IMR-90 (cell line): ENCODE data around the gene TAS2R19. TPM values are rescaled to one million over a fixed set of nuclear protein-coding genes. Genes with fewer than 3 reads are reported as not detected.

ENCODE experiments used
- ATAC-seq: fragments of 200-7000 bp; cut with Tn5 transposase; 2 replicates; pipeline ENCODE4 v1.9.1; 2020; ENCODE audit warnings: low read depth, mild to moderate bottlenecking, moderate library complexity
- BruUV-seq: library from RNA; stranded (reverse); fragments of 400-500 nt; replicated peaks from 2 replicates; lab custom pipeline; 2021; lab: Mats Ljungman, UMichigan
- CTCF ChIA-PET: fragments of 300-600 bp; formaldehyde crosslinking; extraction: SDS; loops from one replicate; lab custom pipeline; 2021; ENCODE audit warnings: antibody characterized with exemption; lab: Yijun Ruan, JAX
- POLR2A ChIA-PET: fragments of 300-600 bp; sonication (Branson Sonifier 250); formaldehyde crosslinking; loops from one replicate; lab custom pipeline; 2022; ENCODE audit warnings: antibody characterized with exemption; ENCODE audit not compliant: unreplicated experiment; lab: Charles Lee
- DNase-seq: peaks from one replicate; pipeline ENCODE4 v3.0.0; 2013
- H2AFZ ChIP-seq: replicated peaks from 2 replicates; pipeline ENCODE3; 2013; ENCODE audit warnings: low read length, mild to moderate bottlenecking; ENCODE audit not compliant: poor library complexity
- H2AK5ac ChIP-seq: 2 replicates; pipeline ENCODE4 v1.6.1; 2013; ENCODE audit warnings: low read depth, low read length, inconsistent platforms
- H2AK9ac ChIP-seq: replicated peaks from 2 replicates; pipeline ENCODE3; 2013; ENCODE audit warnings: mild to moderate bottlenecking, low read depth, low read length, moderate library complexity; ENCODE audit not compliant: poor library complexity
- H2BK120ac ChIP-seq: 2 replicates; pipeline ENCODE4 v1.6.1; 2013; ENCODE audit warnings: low read depth, low read length, inconsistent platforms
- H2BK15ac ChIP-seq: 3 replicates; pipeline ENCODE4 v1.6.1; 2013; ENCODE audit warnings: low read depth, low read length, inconsistent platforms
- H2BK20ac ChIP-seq: 2 replicates; pipeline ENCODE4 v1.6.1; 2013; ENCODE audit warnings: low read depth, mild to moderate bottlenecking, inconsistent platforms, low read length, moderate library complexity
- H2BK5ac ChIP-seq: 2 replicates; pipeline ENCODE4 v1.6.1; 2013; ENCODE audit warnings: mild to moderate bottlenecking, low read depth, low read length, inconsistent platforms; ENCODE audit not compliant: poor library complexity, severe bottlenecking
- H3K14ac ChIP-seq: replicated peaks from 2 replicates; pipeline ENCODE4 v1.6.1; 2013; ENCODE audit warnings: low read depth, low read length, inconsistent platforms
- H3K18ac ChIP-seq: 2 replicates; pipeline ENCODE4 v1.6.1; 2013; ENCODE audit warnings: low read depth, low read length, control low read depth
- H3K23ac ChIP-seq: 2 replicates; pipeline ENCODE4 v1.6.1; 2013; ENCODE audit warnings: low read depth, low read length, inconsistent platforms
- H3K27ac ChIP-seq: 2 replicates; pipeline ENCODE4 v1.5.1; 2013; ENCODE audit warnings: mild to moderate bottlenecking, control low read depth, low read length; ENCODE audit not compliant: insufficient read depth
- H3K27me3 ChIP-seq: 2 replicates; pipeline ENCODE4 v1.6.1; 2013; ENCODE audit warnings: low read length; ENCODE audit not compliant: control insufficient read depth, insufficient read depth
- H3K36me3 ChIP-seq: 2 replicates; pipeline ENCODE4 v1.6.1; 2013; ENCODE audit warnings: low read length, mixed read lengths; ENCODE audit not compliant: control insufficient read depth, insufficient read depth
- H3K4ac ChIP-seq: 2 replicates; pipeline ENCODE4 v1.6.1; 2013; ENCODE audit warnings: low read depth, low read length, inconsistent platforms
- H3K4me1 ChIP-seq: 2 replicates; pipeline ENCODE4 v1.6.1; 2013; ENCODE audit warnings: low read length, mixed read lengths; ENCODE audit not compliant: control insufficient read depth, insufficient read depth
- H3K4me2 ChIP-seq: 2 replicates; pipeline ENCODE4 v1.6.1; 2013; ENCODE audit warnings: low read depth, mild to moderate bottlenecking, control low read depth, low read length, moderate library complexity
- H3K4me3 ChIP-seq: 2 replicates; pipeline ENCODE4 v1.5.1; 2013; ENCODE audit warnings: low read depth, mild to moderate bottlenecking, control low read depth, low read length, moderate library complexity; ENCODE audit not compliant: insufficient read depth
- H3K56ac ChIP-seq: 2 replicates; pipeline ENCODE4 v1.6.1; 2013; ENCODE audit warnings: low read length, inconsistent platforms; ENCODE audit not compliant: insufficient read depth; ENCODE audit errors: extremely low read depth
- H3K79me1 ChIP-seq, 2 experiments: 2 replicates each; pipeline ENCODE4 v1.6.1; 2013; ENCODE audit warnings: low read length in 2 of 2, inconsistent platforms in 1 of 2, low read depth in 1 of 2
- H3K9ac ChIP-seq: 2 replicates; pipeline ENCODE4 v1.6.1; 2013; ENCODE audit warnings: low read depth, low read length, control low read depth
- H3K9me1 ChIP-seq: 2 replicates; pipeline ENCODE4 v1.6.1; 2013; ENCODE audit warnings: low read length, inconsistent platforms; ENCODE audit not compliant: insufficient read depth
- H3K9me3 ChIP-seq: 2 replicates; pipeline ENCODE4 v1.6.1; 2013; ENCODE audit warnings: low read length; ENCODE audit not compliant: control insufficient read depth, insufficient read depth
- H4K20me1 ChIP-seq: 2 replicates; pipeline ENCODE4 v1.6.1; 2013; ENCODE audit warnings: low read length, inconsistent platforms; ENCODE audit not compliant: insufficient read depth
- H4K5ac ChIP-seq: 2 replicates; pipeline ENCODE4 v1.6.1; 2013; ENCODE audit warnings: mild to moderate bottlenecking, low read depth, low read length, control low read depth
- H4K8ac ChIP-seq, 2 experiments: 2 replicates each; pipeline ENCODE4 v1.6.1; 2013; ENCODE audit warnings: low read depth in 2 of 2, low read length in 2 of 2, control low read depth in 1 of 2, inconsistent platforms in 1 of 2
- H4K91ac ChIP-seq: 2 replicates; pipeline ENCODE4 v1.6.1; 2013; ENCODE audit warnings: low read depth, low read length, inconsistent platforms; ENCODE audit not compliant: insufficient read depth
- BHLHE40 ChIP-seq: fragments of 150-350 bp; IDR thresholded peaks from 2 replicates; pipeline ENCODE4 v1.6.1; 2016; ENCODE audit warnings: mild to moderate bottlenecking, low read depth, low read length
- CEBPB ChIP-seq: IDR thresholded peaks from 2 replicates; pipeline ENCODE4 v1.6.1; 2012; ENCODE audit warnings: low read depth, low read length, improper control_type of control experiment
- CHD1 ChIP-seq: IDR thresholded peaks from 2 replicates; pipeline ENCODE4 v1.6.1; 2012; ENCODE audit warnings: low read depth, low read length, improper control_type of control experiment
- FOS ChIP-seq: fragments of 150-350 bp; IDR thresholded peaks from 2 replicates; pipeline ENCODE4 v1.6.1; 2016; ENCODE audit warnings: low read depth, low read length
- MAFK ChIP-seq: IDR thresholded peaks from 2 replicates; pipeline ENCODE4 v1.6.1; 2012; ENCODE audit warnings: low read depth, low read length, improper control_type of control experiment
- MAZ ChIP-seq: IDR thresholded peaks from 2 replicates; pipeline ENCODE4 v1.6.1; 2012; ENCODE audit warnings: low read depth, mild to moderate bottlenecking, low read length, improper control_type of control experiment, moderate library complexity, borderline replicate concordance
- MXI1 ChIP-seq: IDR thresholded peaks from 2 replicates; pipeline ENCODE4 v1.6.1; 2012; ENCODE audit warnings: low read depth, mild to moderate bottlenecking, low read length, moderate library complexity, borderline replicate concordance
- NFE2L2 ChIP-seq: fragments of 150-350 bp; IDR thresholded peaks from 2 replicates; pipeline ENCODE4 v1.6.1; 2016; ENCODE audit warnings: low read depth, mild to moderate bottlenecking, low read length
- POLR2A ChIP-seq: IDR thresholded peaks from 2 replicates; pipeline ENCODE4 v1.6.1; 2012; ENCODE audit warnings: mild to moderate bottlenecking, low read depth, low read length
- RAD21 ChIP-seq: IDR thresholded peaks from 2 replicates; pipeline ENCODE4 v1.6.1; 2012; ENCODE audit warnings: low read length, improper control_type of control experiment
- RCOR1 ChIP-seq: IDR thresholded peaks from 2 replicates; pipeline ENCODE4 v1.6.1; 2012; ENCODE audit warnings: mild to moderate bottlenecking, low read length, improper control_type of control experiment; ENCODE audit not compliant: insufficient replicate concordance
- RFX5 ChIP-seq: IDR thresholded peaks from 2 replicates; pipeline ENCODE4 v1.8.0; 2012; ENCODE audit warnings: low read depth, mild to moderate bottlenecking, low read length, moderate library complexity
- SMC3 ChIP-seq: fragments of 150-350 bp; IDR thresholded peaks from 2 replicates; pipeline ENCODE4 v1.6.1; 2016; ENCODE audit warnings: low read depth, mild to moderate bottlenecking, antibody characterized with exemption, low read length, moderate library complexity
- dilution Hi-C: fragments of 300-500 bp; cut with HindIII; formaldehyde crosslinking; loops from one replicate; pipeline ENCODE4 v1.14.3; 2018; ENCODE audit warnings: low sequenced_read_pairs; ENCODE audit not compliant: unreplicated experiment
- in situ Hi-C: fragments of 300-500 bp; cut with MboI; formaldehyde crosslinking; loops from 3 replicates; pipeline ENCODE4 v1.14.3; 2019; ENCODE audit warnings: low sequenced_read_pairs, inconsistent platforms, mixed read lengths
- intact Hi-C: fragments of 100-400 bp; cut with micrococcal nuclease; formaldehyde crosslinking; loops from 2 replicates; pipeline ENCODE4 v1.10.0; 2022
- polyA plus RNA-seq, 3 experiments: library from polyadenylated mRNA; depleted of rRNA; stranded (reverse); fragments of >200 nt; gene quantifications; 2 replicates each; pipeline ENCODE4 v1.2.3, GENCODE V29; 2012; ENCODE audit warnings: low replicate concordance in 1 of 3
- total RNA-seq: library from RNA; depleted of rRNA; stranded (reverse); fragments of >200 nt; gene quantifications from 2 replicates; pipeline ENCODE4 v1.2.3, GENCODE V29; 2012
- TF ChIP-seq, protein P1 (sequence below): fragments of 150-350 bp; IDR thresholded peaks from 2 replicates; pipeline ENCODE4 v1.6.1; 2016; ENCODE audit warnings: low read depth, mild to moderate bottlenecking, low read length, moderate library complexity, borderline replicate concordance
- TF ChIP-seq, protein P2 (sequence below): conservative IDR thresholded peaks from 2 replicates; pipeline ENCODE4 v1.5.1; 2012; ENCODE audit warnings: mild to moderate bottlenecking, low read depth, low read length, improper control_type of control experiment
- TF ChIP-seq, protein P3 (sequence below): fragments of 150-350 bp; IDR thresholded peaks from 2 replicates; pipeline ENCODE4 v1.6.1; 2017; ENCODE audit warnings: mild to moderate bottlenecking, antibody characterized with exemption, low read length, low read depth

The TAS2R19 gene
- total and polyA plus RNA-seq, 2 of the 4 experiments (the other 2 are of a cell fraction) = 0.24 to 5.0 TPM

DNA sequence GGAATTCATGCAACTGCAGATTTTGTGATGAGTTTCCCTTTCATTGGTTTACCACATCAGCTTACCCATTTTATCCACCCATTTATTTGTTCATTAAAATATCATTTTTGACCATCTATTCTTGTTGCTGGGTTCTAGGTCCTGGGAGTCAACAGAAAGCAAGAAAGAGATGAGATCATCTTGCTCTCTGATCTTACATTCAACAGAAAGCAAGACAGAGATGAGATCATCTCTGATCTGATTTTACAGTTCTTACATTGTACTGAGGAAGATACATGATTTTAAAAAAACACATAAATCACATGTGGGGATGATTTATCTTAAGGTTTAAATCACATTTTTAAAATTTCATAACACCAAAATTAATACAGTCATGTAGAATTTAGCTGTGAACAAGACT is 37.4 kb upstream of the TAS2R19 start:
- Histone ChIP-seq H2BK120ac (no peak overlapping the region), H3K56ac (no peak overlapping the region), H2AK9ac (no peak overlapping the region), H3K36me3 (no peaks in the 10 kb centered on the region; the same call in 1 of the 2 replicates), H2BK5ac (no peak overlapping the region), H4K5ac (no peak overlapping the region), H3K27ac (no peak overlapping the region), H2BK20ac (no peak overlapping the region), H2BK15ac (no peak overlapping the region), H3K27me3 (no peaks in the 10 kb centered on the region), H4K8ac (no peak overlapping the region), H2AFZ (no peak overlapping the region), H3K4ac (no peak overlapping the region), H2AK5ac (no peak overlapping the region), H3K14ac (no peak overlapping the region), H3K79me1 (peaks cover 14 to 41% of the 10 kb centered on the region in 2 experiments; a peak in 3 of 4 replicates), H3K4me1 (no peaks in the 10 kb centered on the region), H3K18ac (no peak overlapping the region), H3K9me1 (peaks cover 4% of the 10 kb centered on the region; the same call in 1 of the 2 replicates), H3K4me2 (no peak overlapping the region), H3K23ac (no peak overlapping the region), H4K20me1 (no peaks in the 10 kb centered on the region), H4K91ac (no peak overlapping the region), H3K9ac (no peak overlapping the region), H3K9me3 (no peaks in the 10 kb centered on the region), H3K4me3 (no peak overlapping the region)
- DNase-seq = peak; percentile 47
- ChIA-PET POLR2A (no interaction called here), CTCF (no interaction called here)
- BruUV-seq = no TSS peak
- dilution Hi-C loops = no loop called here
- TF ChIP-seq, protein P1, sequence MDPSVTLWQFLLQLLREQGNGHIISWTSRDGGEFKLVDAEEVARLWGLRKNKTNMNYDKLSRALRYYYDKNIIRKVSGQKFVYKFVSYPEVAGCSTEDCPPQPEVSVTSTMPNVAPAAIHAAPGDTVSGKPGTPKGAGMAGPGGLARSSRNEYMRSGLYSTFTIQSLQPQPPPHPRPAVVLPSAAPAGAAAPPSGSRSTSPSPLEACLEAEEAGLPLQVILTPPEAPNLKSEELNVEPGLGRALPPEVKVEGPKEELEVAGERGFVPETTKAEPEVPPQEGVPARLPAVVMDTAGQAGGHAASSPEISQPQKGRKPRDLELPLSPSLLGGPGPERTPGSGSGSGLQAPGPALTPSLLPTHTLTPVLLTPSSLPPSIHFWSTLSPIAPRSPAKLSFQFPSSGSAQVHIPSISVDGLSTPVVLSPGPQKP = no peak
- TF ChIP-seq CHD1 (no peak), RFX5 (no peak), FOS (no peak), RAD21 (no peak), POLR2A (no peak), MAZ (no peak), BHLHE40 (no peak), MAFK (no peak), CEBPB (no peak), MXI1 (no peak), NFE2L2 (no peak), RCOR1 (no peak), SMC3 (no peak)
- TF ChIP-seq, protein P2, sequence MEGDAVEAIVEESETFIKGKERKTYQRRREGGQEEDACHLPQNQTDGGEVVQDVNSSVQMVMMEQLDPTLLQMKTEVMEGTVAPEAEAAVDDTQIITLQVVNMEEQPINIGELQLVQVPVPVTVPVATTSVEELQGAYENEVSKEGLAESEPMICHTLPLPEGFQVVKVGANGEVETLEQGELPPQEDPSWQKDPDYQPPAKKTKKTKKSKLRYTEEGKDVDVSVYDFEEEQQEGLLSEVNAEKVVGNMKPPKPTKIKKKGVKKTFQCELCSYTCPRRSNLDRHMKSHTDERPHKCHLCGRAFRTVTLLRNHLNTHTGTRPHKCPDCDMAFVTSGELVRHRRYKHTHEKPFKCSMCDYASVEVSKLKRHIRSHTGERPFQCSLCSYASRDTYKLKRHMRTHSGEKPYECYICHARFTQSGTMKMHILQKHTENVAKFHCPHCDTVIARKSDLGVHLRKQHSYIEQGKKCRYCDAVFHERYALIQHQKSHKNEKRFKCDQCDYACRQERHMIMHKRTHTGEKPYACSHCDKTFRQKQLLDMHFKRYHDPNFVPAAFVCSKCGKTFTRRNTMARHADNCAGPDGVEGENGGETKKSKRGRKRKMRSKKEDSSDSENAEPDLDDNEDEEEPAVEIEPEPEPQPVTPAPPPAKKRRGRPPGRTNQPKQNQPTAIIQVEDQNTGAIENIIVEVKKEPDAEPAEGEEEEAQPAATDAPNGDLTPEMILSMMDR = no peak
- TF ChIP-seq, protein P3, sequence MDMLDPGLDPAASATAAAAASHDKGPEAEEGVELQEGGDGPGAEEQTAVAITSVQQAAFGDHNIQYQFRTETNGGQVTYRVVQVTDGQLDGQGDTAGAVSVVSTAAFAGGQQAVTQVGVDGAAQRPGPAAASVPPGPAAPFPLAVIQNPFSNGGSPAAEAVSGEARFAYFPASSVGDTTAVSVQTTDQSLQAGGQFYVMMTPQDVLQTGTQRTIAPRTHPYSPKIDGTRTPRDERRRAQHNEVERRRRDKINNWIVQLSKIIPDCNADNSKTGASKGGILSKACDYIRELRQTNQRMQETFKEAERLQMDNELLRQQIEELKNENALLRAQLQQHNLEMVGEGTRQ = no peak
- peak; percentile 62; the same call in 1 of the 2 replicates for ATAC-seq
- in situ Hi-C loops = no loop called here
- intact Hi-C loops = no loop called here
